ENCODE data around the gene PRR19. TPM values are rescaled to one million over a fixed set of nuclear protein-coding genes. Genes with fewer than 3 reads are reported as not detected.
A peak's percentile ranks its signal among the peaks of the same experiment; 100 is the strongest.

The PRR19 gene
- total and polyA plus RNA-seq, 4 donors = 0.27 to 0.43 (median 0.42) TPM; not detected in 1

- peak; percentile 41 for DNase-seq (ENCODE audit: low spot score)
- Histone ChIP-seq H3K4me1 (ENCODE audit: control insufficient read depth in 4 of 4, insufficient read depth in 4 of 4, low read length in 3 of 4) (peaks cover 20 to 75% (median 52%) of the 10 kb centered on the region in 4 donors), H3K4me3 (ENCODE audit: low read depth in 1 of 3, low read length in 3 of 3) (no peak overlapping the region), H3K36me3 (ENCODE audit: control insufficient read depth in 4 of 4, insufficient read depth in 3 of 4, low read depth in 1 of 4, low read length in 3 of 4) (peaks cover 0 to 3% (median under 1%) of the 10 kb centered on the region in 4 donors), H3K27ac (ENCODE audit: low read depth in 1 of 2, low read length in 2 of 2) (peak overlapping the region; percentile 72 to 83), H3K27me3 (ENCODE audit: control insufficient read depth in 4 of 4, insufficient read depth in 4 of 4, low read length in 3 of 4) (no peaks in the 10 kb centered on the region), H3K9me3 (ENCODE audit: control insufficient read depth in 4 of 4, low read length in 3 of 4) (no peaks in the 10 kb centered on the region), H3K9ac (ENCODE audit: low read depth in 1 of 2, low read length in 2 of 2) (no peak overlapping the region)
- 56% methylated on average over 7 of the region's 7 CpGs for WGBS
- TF ChIP-seq RAD21 (IDR thresholded peaks at IDR 0.05) = no peak
- TF ChIP-seq, protein P1, sequence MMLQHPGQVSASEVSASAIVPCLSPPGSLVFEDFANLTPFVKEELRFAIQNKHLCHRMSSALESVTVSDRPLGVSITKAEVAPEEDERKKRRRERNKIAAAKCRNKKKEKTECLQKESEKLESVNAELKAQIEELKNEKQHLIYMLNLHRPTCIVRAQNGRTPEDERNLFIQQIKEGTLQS (IDR thresholded peaks at IDR 0.05) = no peak
- no peak for TF ChIP-seq TAF1 (conservative IDR thresholded peaks at IDR 0.05)
- no peak for TF ChIP-seq SP1 (IDR thresholded peaks at IDR 0.05)
- no peak for TF ChIP-seq HNF4G (IDR thresholded peaks at IDR 0.05)
- TF ChIP-seq EGR1 (IDR thresholded peaks at IDR 0.05; ENCODE audit: low read depth in 2 of 2) = no peak
- TF ChIP-seq, protein P2, sequence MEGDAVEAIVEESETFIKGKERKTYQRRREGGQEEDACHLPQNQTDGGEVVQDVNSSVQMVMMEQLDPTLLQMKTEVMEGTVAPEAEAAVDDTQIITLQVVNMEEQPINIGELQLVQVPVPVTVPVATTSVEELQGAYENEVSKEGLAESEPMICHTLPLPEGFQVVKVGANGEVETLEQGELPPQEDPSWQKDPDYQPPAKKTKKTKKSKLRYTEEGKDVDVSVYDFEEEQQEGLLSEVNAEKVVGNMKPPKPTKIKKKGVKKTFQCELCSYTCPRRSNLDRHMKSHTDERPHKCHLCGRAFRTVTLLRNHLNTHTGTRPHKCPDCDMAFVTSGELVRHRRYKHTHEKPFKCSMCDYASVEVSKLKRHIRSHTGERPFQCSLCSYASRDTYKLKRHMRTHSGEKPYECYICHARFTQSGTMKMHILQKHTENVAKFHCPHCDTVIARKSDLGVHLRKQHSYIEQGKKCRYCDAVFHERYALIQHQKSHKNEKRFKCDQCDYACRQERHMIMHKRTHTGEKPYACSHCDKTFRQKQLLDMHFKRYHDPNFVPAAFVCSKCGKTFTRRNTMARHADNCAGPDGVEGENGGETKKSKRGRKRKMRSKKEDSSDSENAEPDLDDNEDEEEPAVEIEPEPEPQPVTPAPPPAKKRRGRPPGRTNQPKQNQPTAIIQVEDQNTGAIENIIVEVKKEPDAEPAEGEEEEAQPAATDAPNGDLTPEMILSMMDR (IDR thresholded peaks at IDR 0.05; ENCODE audit: low read depth, low read length, missing input control) = no peak
- TF ChIP-seq HNF4A (conservative IDR thresholded peaks at IDR 0.05) = no peak
- TF ChIP-seq, protein P3, sequence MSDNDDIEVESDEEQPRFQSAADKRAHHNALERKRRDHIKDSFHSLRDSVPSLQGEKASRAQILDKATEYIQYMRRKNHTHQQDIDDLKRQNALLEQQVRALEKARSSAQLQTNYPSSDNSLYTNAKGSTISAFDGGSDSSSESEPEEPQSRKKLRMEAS (IDR thresholded peaks at IDR 0.05) = no peak
- TF ChIP-seq FOXA1 (IDR thresholded peaks at IDR 0.05) = no peak
- no peak for TF ChIP-seq GABPA (IDR thresholded peaks at IDR 0.05 in 1 of 2, conservative IDR thresholded peaks at IDR 0.05 in 1 of 2)
- no peak for TF ChIP-seq YY1 (IDR thresholded peaks at IDR 0.05)
- no peak for TF ChIP-seq JUND (IDR thresholded peaks at IDR 0.05)
- no peak for TF ChIP-seq FOXA2 (IDR thresholded peaks at IDR 0.05)
- no peak for TF ChIP-seq RXRA (IDR thresholded peaks at IDR 0.05)
- TF ChIP-seq, protein P4, sequence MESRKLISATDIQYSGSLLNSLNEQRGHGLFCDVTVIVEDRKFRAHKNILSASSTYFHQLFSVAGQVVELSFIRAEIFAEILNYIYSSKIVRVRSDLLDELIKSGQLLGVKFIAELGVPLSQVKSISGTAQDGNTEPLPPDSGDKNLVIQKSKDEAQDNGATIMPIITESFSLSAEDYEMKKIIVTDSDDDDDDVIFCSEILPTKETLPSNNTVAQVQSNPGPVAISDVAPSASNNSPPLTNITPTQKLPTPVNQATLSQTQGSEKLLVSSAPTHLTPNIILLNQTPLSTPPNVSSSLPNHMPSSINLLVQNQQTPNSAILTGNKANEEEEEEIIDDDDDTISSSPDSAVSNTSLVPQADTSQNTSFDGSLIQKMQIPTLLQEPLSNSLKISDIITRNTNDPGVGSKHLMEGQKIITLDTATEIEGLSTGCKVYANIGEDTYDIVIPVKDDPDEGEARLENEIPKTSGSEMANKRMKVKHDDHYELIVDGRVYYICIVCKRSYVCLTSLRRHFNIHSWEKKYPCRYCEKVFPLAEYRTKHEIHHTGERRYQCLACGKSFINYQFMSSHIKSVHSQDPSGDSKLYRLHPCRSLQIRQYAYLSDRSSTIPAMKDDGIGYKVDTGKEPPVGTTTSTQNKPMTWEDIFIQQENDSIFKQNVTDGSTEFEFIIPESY (IDR thresholded peaks at IDR 0.05) = no peak
- no peak for TF ChIP-seq NR2F2 (IDR thresholded peaks at IDR 0.05)
Measured at GRCh38 chr19:42281827-42282762, 19.8 kb upstream of the PRR19 start.

DNA sequence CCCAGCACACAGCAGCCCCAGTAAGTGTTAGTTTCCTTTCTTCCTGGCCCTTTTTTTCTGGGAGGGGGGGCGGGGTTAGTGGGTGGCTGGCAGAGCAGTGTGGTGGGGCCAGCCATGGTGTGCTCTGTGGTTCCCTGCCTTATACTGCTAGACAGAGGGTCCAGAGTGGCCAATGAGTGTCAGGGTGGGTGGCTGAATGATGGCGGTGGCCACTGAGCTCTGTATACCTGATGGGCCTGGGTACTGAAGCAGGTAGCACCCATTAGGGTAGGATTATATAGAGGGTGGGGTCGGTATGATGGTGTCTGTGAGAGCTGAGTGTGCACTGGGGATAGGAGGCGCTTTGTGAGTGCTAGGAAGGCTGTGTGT is 19.1 kb upstream of the PRR19 start:
- Histone ChIP-seq H3K4me1 (ENCODE audit: control insufficient read depth in 4 of 4, insufficient read depth in 4 of 4, low read length in 3 of 4) (peaks cover 19 to 69% (median 48%) of the 10 kb centered on the region in 4 donors), H3K36me3 (ENCODE audit: control insufficient read depth in 4 of 4, insufficient read depth in 3 of 4, low read depth in 1 of 4, low read length in 3 of 4) (peaks cover 4 to 10% (median 6%) of the 10 kb centered on the region in 4 donors), H3K27me3 (ENCODE audit: control insufficient read depth in 4 of 4, insufficient read depth in 4 of 4, low read length in 3 of 4) (no peaks in the 10 kb centered on the region), H3K9me3 (ENCODE audit: control insufficient read depth in 4 of 4, low read length in 3 of 4) (no peaks in the 10 kb centered on the region), H3K9ac (ENCODE audit: low read depth in 1 of 2, low read length in 2 of 2) (no peak overlapping the region), H3K4me3 (ENCODE audit: low read depth in 1 of 3, low read length in 3 of 3) (no peak overlapping the region), H3K27ac (ENCODE audit: low read depth in 1 of 2, low read length in 2 of 2) (peak overlapping the region; percentile 91 to 98)
- no peak for DNase-seq (ENCODE audit: low spot score)
- TF ChIP-seq RXRA (IDR thresholded peaks at IDR 0.05) (no peak), EGR1 (IDR thresholded peaks at IDR 0.05; ENCODE audit: low read depth in 2 of 2) (no peak), FOXA2 (IDR thresholded peaks at IDR 0.05) (no peak), JUND (IDR thresholded peaks at IDR 0.05) (no peak), GABPA (IDR thresholded peaks at IDR 0.05 in 1 of 2, conservative IDR thresholded peaks at IDR 0.05 in 1 of 2) (no peak), RAD21 (IDR thresholded peaks at IDR 0.05) (no peak)
- TF ChIP-seq, protein P3 (IDR thresholded peaks at IDR 0.05) = no peak
- TF ChIP-seq, protein P2 (IDR thresholded peaks at IDR 0.05; ENCODE audit: low read depth, low read length, missing input control) = no peak
- TF ChIP-seq, protein P5, sequence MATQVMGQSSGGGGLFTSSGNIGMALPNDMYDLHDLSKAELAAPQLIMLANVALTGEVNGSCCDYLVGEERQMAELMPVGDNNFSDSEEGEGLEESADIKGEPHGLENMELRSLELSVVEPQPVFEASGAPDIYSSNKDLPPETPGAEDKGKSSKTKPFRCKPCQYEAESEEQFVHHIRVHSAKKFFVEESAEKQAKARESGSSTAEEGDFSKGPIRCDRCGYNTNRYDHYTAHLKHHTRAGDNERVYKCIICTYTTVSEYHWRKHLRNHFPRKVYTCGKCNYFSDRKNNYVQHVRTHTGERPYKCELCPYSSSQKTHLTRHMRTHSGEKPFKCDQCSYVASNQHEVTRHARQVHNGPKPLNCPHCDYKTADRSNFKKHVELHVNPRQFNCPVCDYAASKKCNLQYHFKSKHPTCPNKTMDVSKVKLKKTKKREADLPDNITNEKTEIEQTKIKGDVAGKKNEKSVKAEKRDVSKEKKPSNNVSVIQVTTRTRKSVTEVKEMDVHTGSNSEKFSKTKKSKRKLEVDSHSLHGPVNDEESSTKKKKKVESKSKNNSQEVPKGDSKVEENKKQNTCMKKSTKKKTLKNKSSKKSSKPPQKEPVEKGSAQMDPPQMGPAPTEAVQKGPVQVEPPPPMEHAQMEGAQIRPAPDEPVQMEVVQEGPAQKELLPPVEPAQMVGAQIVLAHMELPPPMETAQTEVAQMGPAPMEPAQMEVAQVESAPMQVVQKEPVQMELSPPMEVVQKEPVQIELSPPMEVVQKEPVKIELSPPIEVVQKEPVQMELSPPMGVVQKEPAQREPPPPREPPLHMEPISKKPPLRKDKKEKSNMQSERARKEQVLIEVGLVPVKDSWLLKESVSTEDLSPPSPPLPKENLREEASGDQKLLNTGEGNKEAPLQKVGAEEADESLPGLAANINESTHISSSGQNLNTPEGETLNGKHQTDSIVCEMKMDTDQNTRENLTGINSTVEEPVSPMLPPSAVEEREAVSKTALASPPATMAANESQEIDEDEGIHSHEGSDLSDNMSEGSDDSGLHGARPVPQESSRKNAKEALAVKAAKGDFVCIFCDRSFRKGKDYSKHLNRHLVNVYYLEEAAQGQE (IDR thresholded peaks at IDR 0.05) = no peak
- WGBS = 62% methylated on average over 4 of the region's 4 CpGs
